Limb (tissue), 2 donors: ENCODE results near the gene NAA50.

Experiments
- DNase-seq, 2 donors: peaks; one replicate each; pipeline ENCODE4 v3.0.0-alpha.2; 2016; ENCODE audit errors: extremely low spot score in 2 of 2

The NAA50 gene

DNA sequence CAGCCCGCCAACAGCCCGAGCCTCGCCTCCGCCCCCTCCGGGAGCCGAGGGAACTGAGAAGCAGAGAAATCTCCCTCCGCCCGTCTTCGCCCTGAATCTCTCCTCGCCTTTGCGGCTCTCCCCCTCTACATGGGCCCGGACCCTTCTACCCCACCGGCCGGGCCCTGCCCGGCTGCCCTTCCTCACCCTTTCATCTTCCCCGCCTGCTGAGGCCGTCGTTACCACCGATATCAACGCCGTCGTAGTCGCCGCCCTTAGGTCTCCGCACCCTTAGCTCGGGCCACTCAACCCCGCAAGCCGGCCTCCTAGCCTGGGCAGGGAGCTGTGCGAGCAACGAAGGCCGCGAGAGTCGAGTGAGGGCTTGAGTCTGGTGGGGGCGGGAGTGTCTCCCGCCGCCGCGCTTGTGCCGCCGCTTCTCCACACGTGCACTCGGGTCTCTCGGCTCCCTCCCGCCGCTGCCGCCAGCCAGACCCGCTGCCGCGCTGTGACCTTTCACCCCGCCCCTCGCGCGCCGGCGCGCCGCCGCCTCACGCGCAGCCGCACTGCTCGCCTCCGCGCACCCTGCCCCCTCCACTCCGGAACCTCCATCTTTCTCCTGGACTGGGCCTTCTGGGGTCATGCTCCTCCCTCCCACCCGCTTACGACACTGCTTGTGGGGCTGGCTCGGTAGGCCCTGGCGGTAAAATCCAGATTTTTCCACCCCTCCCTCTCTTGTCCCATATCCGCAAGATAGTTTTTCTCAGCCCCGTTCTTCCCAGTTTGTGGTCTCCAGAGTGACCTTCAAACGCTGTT is at the start of gene NAA50:
NAA50 (minus strand) TSS at position 494 of the 792 bp plus-strand sequence; CDS start at position 194, 300 bp downstream.
- peak; percentile 94 to 98 for DNase-seq

DNA sequence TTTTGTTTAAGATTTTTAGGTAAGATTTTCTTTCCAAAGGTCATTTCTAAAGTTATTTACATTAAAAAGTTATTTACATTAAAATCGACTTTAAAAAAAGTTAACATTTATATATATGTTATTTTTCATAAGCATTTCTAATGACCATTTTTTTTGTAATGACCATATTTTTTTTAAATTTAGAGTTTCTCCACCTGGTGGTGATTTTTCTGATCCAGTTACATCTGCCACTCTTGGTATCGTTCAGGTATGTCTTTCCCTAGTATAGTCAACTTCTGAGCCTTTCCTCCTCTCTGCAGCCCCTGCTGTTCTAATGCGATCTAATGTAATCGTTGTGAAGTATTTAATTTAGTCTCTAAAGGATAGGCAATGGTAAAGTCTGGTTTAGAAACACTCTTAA is 49.6 kb upstream of the NAA50 start:
- DNase-seq: no peak

DNA sequence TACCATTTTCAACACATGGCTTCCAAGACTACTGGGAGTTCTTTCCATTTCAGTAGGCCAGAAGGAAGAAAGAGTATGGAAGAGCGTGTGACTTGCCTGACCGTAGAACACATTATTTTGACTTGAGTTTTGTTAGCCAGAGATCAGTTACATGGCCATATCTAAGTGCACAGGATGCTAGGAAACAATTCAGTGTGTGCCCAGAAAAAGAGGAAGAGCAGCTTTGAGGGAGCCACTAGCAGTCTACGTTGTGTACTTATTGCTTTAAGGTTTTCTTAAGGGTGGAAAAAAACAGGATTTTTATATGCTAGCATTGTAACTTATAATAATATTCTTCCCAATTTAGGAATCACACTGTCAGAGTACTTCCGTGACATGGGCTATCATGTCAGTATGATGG is 48.5 kb upstream of the NAA50 start:
- no peak for DNase-seq

DNA sequence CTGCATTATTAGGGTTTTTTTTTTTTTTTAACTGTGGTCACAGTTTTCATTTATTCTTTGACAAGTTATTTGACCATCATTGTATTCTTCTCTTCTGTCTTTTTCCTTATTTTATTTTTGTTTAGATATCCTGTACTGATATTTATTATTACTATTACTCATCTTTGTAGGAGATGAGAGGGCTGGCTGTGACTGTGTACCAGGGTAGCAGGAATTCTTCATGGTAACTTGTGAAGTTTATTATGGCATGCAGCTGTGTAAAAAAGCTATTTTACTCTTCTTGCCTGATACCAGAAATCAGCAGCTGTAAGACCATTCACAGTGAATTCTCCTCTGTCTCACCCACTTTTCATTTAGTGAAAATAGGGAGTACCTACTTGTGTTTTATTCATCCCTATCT is 45.3 kb upstream of the NAA50 start:
- DNase-seq: no peak

DNA sequence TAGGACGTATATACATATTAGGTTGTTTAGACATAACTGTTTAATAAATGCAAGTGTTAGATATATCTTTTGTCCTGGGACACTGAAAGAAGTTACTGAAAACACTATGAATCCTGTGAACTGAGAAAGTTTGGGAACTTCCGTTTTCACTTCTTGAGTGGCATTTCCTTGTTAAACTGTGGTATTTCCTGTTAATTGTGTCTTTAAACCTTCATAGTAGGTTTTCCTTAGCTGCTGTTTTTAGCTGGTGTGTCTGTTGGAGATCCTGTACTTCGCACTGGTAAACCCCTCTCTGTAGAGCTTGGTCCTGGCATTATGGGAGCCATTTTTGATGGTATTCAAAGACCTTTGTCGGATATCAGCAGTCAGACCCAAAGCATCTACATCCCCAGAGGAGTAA is 37.9 kb upstream of the NAA50 start:
- no peak for DNase-seq

DNA sequence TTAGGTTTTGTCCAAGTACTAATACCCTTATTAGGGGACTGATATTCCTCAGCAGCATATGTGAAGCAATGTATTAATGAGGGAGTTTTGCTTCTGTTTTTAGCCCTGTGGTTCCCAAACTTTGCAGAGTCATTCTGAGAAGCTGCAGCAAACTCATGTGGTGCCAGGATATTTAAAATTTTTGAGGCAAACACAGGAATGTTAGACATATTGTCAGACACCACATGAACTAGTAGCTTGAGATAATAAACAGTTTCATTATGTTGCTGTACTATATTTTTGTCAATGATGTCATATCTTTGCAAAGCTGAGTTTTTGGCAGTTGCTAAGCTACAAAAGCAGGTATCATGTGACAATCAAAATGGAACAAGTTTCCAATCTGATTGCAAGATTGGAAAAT is 37.4 kb upstream of the NAA50 start:
- peak in 1 of 2 donors; percentile 23 for DNase-seq

DNA sequence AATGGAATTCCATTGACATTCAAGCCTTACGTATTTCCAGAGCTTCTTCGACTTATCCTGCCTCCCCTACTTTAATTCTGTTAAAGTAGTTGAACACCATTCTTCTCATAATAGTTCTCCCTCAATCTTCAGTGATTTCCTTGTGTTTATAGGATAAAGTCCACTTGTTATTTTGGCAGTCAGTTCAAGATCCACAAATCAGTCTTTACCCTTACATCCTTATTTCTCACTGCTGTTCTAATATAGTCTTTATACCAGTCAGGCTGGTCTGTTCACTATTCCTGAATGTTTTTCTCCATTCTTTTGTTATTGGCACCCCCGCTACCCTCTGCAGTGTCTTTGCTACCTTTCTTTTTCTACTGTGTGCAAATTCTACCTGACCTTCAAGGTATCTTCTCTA is 30.5 kb upstream of the NAA50 start:
- no peak for DNase-seq

DNA sequence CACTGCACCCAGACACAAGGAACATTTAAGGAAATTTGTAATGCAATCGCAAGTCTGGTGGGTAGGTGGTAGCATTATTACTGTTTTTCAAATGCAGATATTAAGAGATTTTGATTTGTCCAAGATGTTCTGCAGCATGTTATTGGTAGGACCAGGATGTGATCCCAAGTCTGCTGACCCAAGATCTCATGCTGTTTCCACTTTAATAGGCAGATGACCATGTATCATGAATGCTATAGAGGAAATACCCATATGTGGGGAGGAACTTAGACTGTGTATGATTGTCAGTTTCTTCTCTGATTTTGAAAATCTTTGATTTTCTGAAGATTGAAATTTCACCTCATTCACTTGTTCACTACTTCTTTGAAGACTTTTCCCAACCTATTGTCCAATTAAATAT is 29.5 kb upstream of the NAA50 start:
- no peak for DNase-seq

DNA sequence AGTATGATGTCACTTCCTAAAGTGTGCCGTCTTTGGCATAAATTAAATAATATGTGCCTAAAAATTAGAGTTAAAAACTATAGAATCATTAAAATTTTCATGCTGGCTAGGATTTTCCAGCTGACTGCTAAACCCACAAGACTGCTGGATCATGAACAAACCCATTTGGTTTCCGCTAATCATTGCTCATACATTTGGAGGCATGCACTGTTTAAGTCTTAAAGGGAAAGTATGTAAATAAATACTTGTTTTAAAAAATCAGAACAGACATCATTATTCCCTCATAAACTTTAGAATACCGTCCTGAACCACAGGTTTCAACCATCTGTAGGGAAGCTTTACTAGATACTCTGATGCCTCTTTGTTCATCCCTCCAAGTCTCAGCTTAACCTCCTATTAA is 27.3 kb upstream of the NAA50 start:
- DNase-seq: no peak

DNA sequence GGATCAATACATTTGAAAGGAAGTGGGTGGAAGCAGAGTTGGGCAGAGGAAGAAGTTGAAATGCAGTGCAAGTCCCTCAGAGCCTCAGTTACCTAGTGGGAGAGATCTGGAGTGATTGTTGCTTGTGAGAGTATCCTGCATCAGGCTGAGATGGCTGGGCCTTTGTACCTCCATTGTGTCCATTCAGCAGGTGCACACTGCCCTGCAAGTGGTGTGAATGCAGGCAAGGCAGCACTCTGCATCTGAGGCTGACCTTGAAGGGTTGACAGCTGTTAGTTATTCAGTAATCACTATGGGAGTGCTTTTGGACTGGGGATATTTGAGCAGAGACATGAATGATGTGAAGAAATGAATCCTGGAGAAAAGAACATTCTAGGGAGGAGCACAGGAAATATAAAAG is 25.9 kb upstream of the NAA50 start:
- DNase-seq: no peak

DNA sequence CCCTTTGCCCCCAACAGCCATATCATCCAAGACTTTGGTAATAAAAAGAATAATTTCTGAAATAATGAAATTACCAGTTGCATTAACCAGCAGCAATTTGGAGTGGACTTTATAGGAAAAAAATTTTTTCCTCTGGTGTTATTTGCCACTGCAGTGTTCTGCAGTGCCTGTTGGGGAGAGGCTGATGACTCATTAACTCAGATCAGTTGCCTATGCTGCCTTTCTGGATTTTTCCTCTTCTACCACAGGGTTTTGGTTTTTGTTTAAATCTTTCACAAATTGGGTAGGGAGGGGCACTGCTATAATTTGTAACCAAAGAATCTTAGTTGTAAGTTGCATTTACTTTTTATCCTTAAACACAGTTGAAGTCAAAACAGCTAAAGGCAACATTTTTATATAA is 23.5 kb upstream of the NAA50 start:
- no peak for DNase-seq

DNA sequence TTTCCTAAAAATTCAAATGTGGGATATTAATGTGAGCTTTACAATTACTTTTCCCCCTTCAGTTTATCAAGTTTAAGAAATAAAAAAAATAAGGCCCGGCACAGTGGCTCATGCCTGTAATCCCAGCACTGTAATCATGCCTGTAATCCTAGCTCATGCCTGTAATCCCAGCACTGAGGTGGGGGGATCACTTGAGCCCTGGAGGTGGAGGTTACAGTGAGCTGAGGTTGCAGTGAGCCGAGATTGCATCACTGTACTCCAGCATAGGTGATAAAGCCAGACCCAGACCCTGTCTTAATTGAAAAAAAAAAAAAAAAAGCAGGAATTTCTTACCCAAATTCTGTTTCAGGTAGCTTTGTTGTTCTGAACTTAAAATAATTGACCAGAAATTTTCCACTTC is 18.6 kb upstream of the NAA50 start:
- no peak for DNase-seq

DNA sequence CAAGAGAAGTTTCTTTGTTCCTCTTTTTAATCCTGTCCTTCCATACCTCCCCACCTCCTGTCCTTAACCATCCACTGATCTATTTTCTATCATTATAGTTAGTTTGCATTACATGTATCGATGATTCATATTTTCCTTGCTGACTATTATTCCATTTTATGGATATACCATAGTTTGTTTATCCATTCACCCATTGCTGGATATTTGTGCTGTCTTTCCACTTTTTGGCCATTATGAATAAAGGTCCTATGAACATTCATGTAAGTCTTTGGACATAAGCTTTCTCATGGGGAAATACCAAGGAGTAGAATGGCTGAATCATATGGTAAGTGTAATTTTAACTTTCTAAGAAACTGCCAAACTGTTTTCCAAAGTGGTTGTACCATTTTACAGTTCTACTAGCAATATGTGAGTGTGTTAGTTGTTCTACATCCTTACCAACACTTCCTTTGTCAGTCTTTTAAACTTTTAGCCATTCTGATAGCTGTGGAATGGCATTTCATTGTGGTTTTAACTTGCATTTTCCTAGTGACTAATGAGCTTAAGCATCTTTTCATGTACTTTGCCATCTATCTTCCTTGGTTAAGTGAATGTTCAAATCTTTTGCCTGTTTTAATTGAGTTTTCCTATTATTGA is 12.5 kb upstream of the NAA50 start:
- DNase-seq: no peak

DNA sequence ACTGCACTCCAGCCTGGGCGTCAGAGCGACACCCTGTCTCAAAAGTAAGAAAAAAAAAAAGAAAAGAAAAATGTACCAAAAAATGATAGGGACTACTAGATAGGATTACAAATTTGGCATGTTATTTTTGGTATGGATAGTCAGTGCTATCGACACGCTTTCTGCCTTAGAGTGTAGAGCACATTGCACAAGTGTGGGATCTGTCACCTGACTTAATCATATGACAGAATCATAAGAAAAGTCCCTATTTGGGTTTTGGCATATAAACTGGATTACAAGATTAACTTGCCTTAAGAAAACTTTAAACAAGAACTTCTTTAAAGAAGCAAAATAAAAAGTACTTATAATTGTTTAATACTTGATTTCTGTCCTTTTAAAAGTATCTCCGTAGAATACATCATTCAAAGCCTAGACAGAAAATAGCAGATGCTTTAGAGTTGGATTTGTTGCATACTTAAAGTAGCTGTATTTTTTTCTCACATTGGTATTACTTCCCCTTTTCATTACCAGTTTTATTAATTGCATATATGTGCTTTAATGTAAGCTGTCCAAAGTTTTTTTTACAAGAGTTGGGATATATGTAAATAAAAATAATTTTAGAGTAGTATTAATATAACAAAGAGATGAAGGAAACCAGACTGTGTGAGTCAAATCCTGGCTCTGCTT is 8.6 kb upstream of the NAA50 start:
- no peak for DNase-seq

DNA sequence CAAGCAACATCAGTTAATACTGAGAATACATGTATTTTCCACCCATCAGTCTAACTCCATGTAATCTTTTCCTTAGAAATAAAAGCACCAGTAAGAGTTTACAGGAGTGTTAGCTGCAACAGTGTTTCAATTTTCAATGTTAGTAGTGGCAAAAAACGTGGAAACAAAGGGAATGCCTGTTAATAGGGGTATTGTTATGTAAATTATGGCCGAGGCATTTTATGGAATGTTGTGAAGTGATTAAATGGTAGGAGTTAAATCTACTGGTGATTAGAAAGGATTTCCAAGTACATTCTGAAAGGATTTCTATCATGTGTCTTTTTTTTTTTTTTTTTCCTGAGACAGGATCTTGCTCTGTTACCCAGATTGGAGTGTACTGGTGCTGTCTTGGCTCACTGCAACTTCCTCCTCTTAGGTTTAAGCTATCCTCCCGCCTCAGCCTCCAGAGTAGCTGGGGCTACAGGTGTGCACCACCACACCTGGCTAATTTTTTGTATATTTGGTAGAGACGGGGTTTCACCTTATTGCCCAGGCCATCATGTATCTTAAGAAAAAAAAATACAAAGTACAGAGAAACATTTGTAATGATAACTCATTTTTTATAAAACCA is 7.4 kb upstream of the NAA50 start:
- no peak for DNase-seq

DNA sequence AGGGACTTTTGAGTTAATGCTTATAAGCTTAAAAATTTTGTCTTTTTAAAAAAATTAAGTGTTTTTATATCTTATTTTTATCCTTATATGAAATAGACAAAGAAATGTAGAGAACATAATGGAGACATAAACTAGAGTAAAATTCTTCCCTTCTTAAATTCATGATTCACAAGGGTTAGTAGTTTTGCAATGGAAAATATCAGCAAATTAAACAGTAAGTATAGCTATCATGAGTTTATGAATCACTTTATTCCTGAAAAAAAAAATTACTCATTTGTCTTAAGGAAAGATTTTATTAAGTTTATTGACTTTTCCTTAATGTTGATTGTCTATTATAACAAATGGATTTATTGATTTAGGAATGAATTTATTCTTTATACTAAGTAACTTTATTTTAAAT is 5.1 kb upstream of the NAA50 start:
- DNase-seq: no peak

DNA sequence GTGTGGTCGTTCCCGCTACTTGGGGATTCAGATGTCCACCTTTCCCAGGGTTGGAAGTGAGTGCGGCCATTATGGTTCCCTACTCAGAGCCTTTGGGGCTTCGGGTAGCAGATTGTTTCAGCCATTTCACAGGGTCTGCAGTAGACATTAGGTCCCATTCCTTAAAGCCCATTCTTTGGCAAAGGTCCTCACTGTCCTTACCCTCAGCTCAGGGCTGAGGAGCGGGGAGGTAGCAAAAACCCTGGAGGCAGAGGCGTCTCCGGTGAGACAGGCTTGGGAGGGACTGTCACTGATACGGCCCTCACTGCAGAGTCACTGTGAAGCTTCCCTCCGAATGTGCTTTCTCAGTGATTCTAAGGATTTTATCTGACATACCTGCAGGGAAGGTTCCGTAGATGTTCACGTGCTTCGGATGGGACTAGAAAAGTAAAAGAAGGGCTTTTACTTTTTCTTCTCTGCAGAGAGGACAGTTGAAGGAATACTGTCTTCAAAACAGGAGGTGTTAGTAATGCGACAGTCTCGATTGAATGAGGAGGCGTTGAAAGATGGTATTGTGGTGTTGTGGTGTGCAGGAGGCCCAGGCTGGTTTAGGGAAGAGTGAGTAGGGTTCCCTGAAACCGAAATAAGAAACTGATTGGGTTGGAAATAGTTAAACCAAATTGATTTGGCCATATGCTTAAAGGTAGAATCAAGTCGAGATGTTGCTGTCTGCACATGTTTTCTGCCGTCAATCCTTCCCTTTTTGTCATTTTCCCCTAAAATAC is 1.4 kb upstream of the NAA50 start:
- peak in 1 of 2 donors; percentile 15 for DNase-seq

DNA sequence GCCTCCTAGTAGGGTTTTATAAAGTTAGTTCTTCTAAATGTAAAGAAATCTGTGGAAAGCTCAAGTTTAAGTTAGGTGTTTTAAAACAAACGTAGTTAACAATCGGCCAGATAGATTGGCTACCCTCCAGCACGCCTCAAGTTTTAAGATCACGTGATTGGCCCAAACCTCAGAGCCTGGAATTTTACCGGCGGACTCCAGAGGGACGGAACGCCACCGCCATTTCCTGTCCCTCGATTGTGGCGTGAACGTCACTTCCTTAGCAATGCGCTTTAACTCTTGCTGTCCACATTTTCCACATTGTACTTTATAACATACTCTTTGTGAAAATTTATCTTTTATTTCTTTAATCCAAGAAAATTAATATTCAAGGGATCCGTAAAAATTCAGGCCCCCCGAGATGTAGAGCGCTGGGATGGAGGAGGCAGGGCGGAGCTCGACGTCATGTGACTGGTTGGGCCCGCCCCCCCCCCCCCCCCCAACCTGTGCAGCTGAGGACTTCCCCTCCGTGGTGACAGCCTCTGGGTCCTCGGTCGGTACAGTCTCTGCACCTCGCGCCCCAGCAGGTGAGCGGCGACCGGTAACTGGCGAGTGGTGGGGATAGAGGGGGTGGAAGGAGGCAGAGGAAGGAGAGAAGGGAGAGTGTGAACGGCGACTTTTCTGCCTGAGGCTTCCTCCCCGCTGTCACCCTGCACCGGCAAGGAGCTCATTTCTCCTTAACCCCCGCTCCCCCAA is 666 bp upstream of the NAA50 start, which contains the start of gene ATP6V1A:
ATP6V1A (plus strand) TSS at position 488 of the 735 bp plus-strand sequence. CDS start 31,719 bp downstream, outside the sequence.
- peak; percentile 90 to 96 for DNase-seq

DNA sequence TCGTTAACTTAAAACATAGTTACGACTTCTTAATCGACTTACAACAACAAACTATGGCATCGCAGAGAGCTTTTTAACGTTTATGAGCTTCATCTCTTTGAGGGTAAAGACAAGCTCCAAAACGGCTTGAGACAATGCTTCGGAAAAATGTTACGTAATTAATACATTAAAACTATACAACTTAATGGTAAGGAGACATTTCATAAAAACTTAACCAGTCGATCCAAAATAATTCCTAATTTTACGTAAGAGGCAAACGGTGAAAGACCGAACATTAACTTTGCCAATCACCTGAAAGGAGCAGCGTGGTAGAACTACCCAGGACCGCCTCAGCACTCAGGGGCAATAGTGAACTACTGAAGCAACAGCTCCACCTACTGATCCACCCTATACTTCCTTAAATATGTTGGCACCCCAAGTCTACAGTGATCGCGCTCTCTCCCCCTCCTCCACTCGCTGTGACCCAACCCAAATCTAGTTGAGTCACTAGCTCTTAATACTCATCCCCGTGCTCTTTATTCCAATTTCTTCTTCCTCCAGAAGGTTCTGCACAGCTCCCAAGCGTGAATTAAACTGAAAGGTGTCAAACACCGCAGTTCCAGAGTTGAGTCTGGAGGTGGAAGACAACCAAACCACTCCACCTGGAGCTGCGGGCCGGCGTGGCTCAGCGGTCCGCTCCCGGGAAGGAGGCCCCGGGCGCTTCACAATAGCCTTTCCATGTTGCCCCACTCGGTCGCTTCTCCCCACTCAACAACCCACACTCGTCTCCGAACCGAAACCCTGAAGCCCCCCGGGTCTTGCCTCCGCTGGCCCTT is 901 bp downstream of the NAA50 start:
- peak; percentile 82 to 85 for DNase-seq
